SK-N-SH (cell line): ENCODE results near the gene DSCAML1. TPM values are rescaled to one million over a fixed set of nuclear protein-coding genes. Genes with fewer than 3 reads are reported as not detected.

Source experiments
- CTCF ChIA-PET: fragments of 300-600, 350-600 bp; formaldehyde crosslinking; extraction: SDS; loops from one replicate; lab custom pipeline; 2021; lab: Yijun Ruan, JAX
- POLR2A ChIA-PET: fragments of 350-600 bp; sonication (Branson Sonifier 250); formaldehyde crosslinking; extraction: SDS; loops from one replicate; lab custom pipeline; 2020; ENCODE audit warnings: antibody characterized with exemption, inconsistent platforms; lab: Yijun Ruan, JAX
- DNase-seq: peaks from one replicate; pipeline ENCODE4 v3.0.0; 2012
- H2AFZ ChIP-seq: fragments of 200-600 bp; sonication (generic); 2 replicates; pipeline ENCODE4 v1.8.1; 2016; ENCODE audit warnings: antibody characterized with exemption, mild to moderate bottlenecking, low read depth
- H3F3A ChIP-seq: fragments of 200-600 bp; sonication (generic); replicated peaks from 2 replicates; pipeline ENCODE3; 2016; ENCODE audit warnings: antibody characterized with exemption, mild to moderate bottlenecking; ENCODE audit not compliant: insufficient read depth
- H3K27ac ChIP-seq, 2 experiments: fragments of 200-500 bp in 1 of 2; fragments of 200-600 bp in 1 of 2; sonication (Bioruptor generic) in 1 of 2; sonication (generic), shearing (Covaris generic) in 1 of 2; 2 replicates each; pipeline versions ENCODE4 v1.5.1 to v1.6.1; 2014 to 2016; ENCODE audit warnings: low read depth in 2 of 2, inconsistent platforms in 1 of 2, low read length in 1 of 2, mild to moderate bottlenecking in 1 of 2, mixed read lengths in 1 of 2
- H3K27me3 ChIP-seq: fragments of 200-600 bp; sonication (generic), shearing (Covaris generic); 2 replicates; pipeline ENCODE4 v1.6.1; 2016; ENCODE audit warnings: mixed run types; ENCODE audit not compliant: insufficient read depth
- H3K36me3 ChIP-seq, 2 experiments: fragments of 200-500 bp in 1 of 2; fragments of 200-600 bp in 1 of 2; sonication (Bioruptor generic) in 1 of 2; sonication (generic) in 1 of 2; replicated peaks in 1 of 2; 2 replicates each; pipeline versions ENCODE3 to v1.5.1; 2014 to 2016; ENCODE audit warnings: low read length in 1 of 2, mild to moderate bottlenecking in 1 of 2; ENCODE audit not compliant: insufficient read depth in 2 of 2, control insufficient read depth in 1 of 2
- H3K4me1 ChIP-seq, 2 experiments: fragments of 200-500 bp in 1 of 2; fragments of 200-600 bp in 1 of 2; sonication (Bioruptor generic) in 1 of 2; sonication (generic), shearing (Covaris generic) in 1 of 2; 2 replicates each; pipeline versions ENCODE4 v1.5.1 to v1.6.1; 2014 to 2016; ENCODE audit warnings: low read depth in 1 of 2, low read length in 1 of 2, mixed run types in 1 of 2; ENCODE audit not compliant: insufficient read depth in 2 of 2, control insufficient read depth in 1 of 2
- H3K4me2 ChIP-seq: fragments of 200-600 bp; sonication (generic), shearing (Covaris generic); 2 replicates; pipeline ENCODE4 v1.6.1; 2017; ENCODE audit warnings: mixed run types
- H3K4me3 ChIP-seq, 2 experiments: fragments of 200-500 bp in 1 of 2; fragments of 200-600 bp in 1 of 2; sonication (Bioruptor generic) in 1 of 2; sonication (generic), shearing (Covaris generic) in 1 of 2; 2 replicates each; pipeline versions ENCODE4 v1.5.1 to v1.8.1; 2014 to 2016; ENCODE audit warnings: low read depth in 2 of 2, inconsistent platforms in 1 of 2, low read length in 1 of 2, mild to moderate bottlenecking in 1 of 2, mixed read lengths in 1 of 2, moderate library complexity in 1 of 2
- H3K79me2 ChIP-seq: fragments of 200-600 bp; sonication (generic); 2 replicates; pipeline ENCODE4 v1.8.1; 2017; ENCODE audit warnings: mild to moderate bottlenecking; ENCODE audit not compliant: insufficient read depth
- H3K9ac ChIP-seq: fragments of 200-600 bp; sonication (generic); 2 replicates; pipeline ENCODE4 v1.6.1; 2017; ENCODE audit warnings: mixed run types
- H3K9me2 ChIP-seq: fragments of 200-600 bp; sonication (generic); 2 replicates; pipeline ENCODE4 v1.6.1; 2017; ENCODE audit warnings: mixed run types
- H3K9me3 ChIP-seq: fragments of 200-600 bp; sonication (generic); 2 replicates; pipeline ENCODE4 v1.6.1; 2017; ENCODE audit warnings: mixed run types, mild to moderate bottlenecking, moderate library complexity
- H4K20me1 ChIP-seq: fragments of 200-600 bp; sonication (generic); 2 replicates; pipeline ENCODE4 v1.6.1; 2017; ENCODE audit warnings: mild to moderate bottlenecking, mixed run types; ENCODE audit not compliant: insufficient read depth
- EP300 ChIP-seq, 2 experiments: IDR thresholded peaks; 2 replicates each; pipeline versions ENCODE4 v1.4.0 to v1.6.1; 2012; ENCODE audit warnings: borderline replicate concordance in 1 of 2, low read depth in 1 of 2, low read length in 1 of 2
- GABPA ChIP-seq: IDR thresholded peaks from 2 replicates; pipeline ENCODE4 v1.4.0; 2012; ENCODE audit warnings: low read depth, mild to moderate bottlenecking
- GATA2 ChIP-seq: sonication (generic); formaldehyde crosslinking; IDR thresholded peaks from 2 replicates; pipeline ENCODE4 v1.5.0; 2020; ENCODE audit warnings: mild to moderate bottlenecking, missing genetic modification reagents
- JUND ChIP-seq: IDR thresholded peaks from 2 replicates; pipeline ENCODE4 v1.4.0; 2012
- NRF1 ChIP-seq: IDR thresholded peaks from 2 replicates; pipeline ENCODE4 v1.6.1; 2012; ENCODE audit warnings: low read depth, mild to moderate bottlenecking, low read length
- POLR2AphosphoS5 ChIP-seq: IDR thresholded peaks from 2 replicates; pipeline ENCODE4 v1.6.1; 2012; ENCODE audit warnings: low read depth, low read length
- REST ChIP-seq: IDR thresholded peaks from 2 replicates; pipeline ENCODE4 v1.6.1; 2012; ENCODE audit warnings: mild to moderate bottlenecking, low read depth, low read length, moderate library complexity
- TEAD4 ChIP-seq: IDR thresholded peaks from 2 replicates; pipeline ENCODE4 v1.4.0; 2012; ENCODE audit warnings: mild to moderate bottlenecking, borderline replicate concordance; ENCODE audit not compliant: insufficient read depth
- USF1 ChIP-seq: IDR thresholded peaks from 2 replicates; pipeline ENCODE4 v1.4.0; 2012; ENCODE audit warnings: low read depth, borderline replicate concordance
- ZBTB33 ChIP-seq: IDR thresholded peaks from 2 replicates; pipeline ENCODE4 v1.4.0; 2012; ENCODE audit warnings: low read depth, borderline replicate concordance
- WGBS: methylation state at CpG from one replicate; pipeline ENCODE4 v1.1.6; 2017; ENCODE audit warnings: low lambda C conversion rate; 5-methylcytosine and 5-hydroxymethylcytosine counted together
- polyA plus RNA-seq, 3 experiments: library from polyadenylated mRNA; depleted of rRNA; stranded (reverse); fragments of >200 nt; gene quantifications; 2 replicates each; pipeline ENCODE4 v1.2.3, GENCODE V29; 2012
- TF ChIP-seq, protein P1 (sequence below): fragments of 150-350 bp; IDR thresholded peaks from 2 replicates; pipeline ENCODE4 v1.6.1; 2017; ENCODE audit warnings: antibody characterized with exemption, low read length, low read depth, borderline replicate concordance
- TF ChIP-seq, protein P2 (sequence below): IDR thresholded peaks from 2 replicates; pipeline ENCODE4; 2012

The DSCAML1 gene
- polyA plus RNA-seq, 1 of the 3 experiments (the other 2 are of a cell fraction): not detected

DNA sequence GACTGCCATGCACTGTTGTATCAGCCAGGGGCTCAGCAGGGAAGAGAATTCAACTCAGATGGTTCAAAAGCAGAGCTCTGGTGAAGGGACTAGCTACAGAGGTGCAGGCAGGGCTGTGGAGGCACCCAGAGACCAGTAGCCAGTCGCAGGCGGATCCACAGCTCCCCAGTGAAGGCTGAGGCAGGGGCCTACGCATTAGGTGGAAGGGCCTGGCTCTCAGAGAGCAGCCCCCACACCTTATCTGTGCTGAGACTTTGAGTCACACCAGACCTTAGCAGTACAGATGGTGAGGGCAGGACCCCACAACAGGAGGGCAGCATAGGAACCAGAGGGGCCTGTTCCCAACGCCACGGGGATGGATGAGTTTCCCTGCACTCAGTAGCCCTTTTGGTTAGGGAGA, 189.6 kb downstream of the DSCAML1 start:
- 35% methylated on average over 5 of the region's 5 CpGs for WGBS
- POLR2A ChIA-PET: no interaction called here
- CTCF ChIA-PET: no interaction called here

GRCh38 chr11:117606790-117607189, 190.2 kb downstream of the DSCAML1 start:
- H4K20me1 ChIP-seq: no peaks in the 10 kb centered on the region
- H3K9me2 ChIP-seq: no peaks in the 10 kb centered on the region
- no peak overlapping the region for H3K27ac ChIP-seq
- no peaks in the 10 kb centered on the region for H3K27me3 ChIP-seq
- no peak for DNase-seq
- CTCF ChIA-PET: no interaction called here
- POLR2A ChIA-PET: no interaction called here
- H2AFZ ChIP-seq: no peak overlapping the region
- no peak overlapping the region for H3K9ac ChIP-seq
- no peaks in the 10 kb centered on the region for H3K9me3 ChIP-seq
- H3K79me2 ChIP-seq: no peaks in the 10 kb centered on the region
- WGBS: 45% methylated on average over 2 of the region's 5 CpGs
- no peaks in the 10 kb centered on the region for H3K36me3 ChIP-seq
- H3K4me1 ChIP-seq: peaks cover 0 to 11% of the 10 kb centered on the region in 2 experiments; a peak in 1 of 4 replicates
- H3K4me3 ChIP-seq: no peak overlapping the region
- no peak for TF ChIP-seq GABPA
- TF ChIP-seq TEAD4: no peak
- no peak for TF ChIP-seq POLR2AphosphoS5
- no peak for TF ChIP-seq JUND
- TF ChIP-seq USF1: no peak
- TF ChIP-seq NRF1: no peak
- TF ChIP-seq EP300 (IDR thresholded peaks at IDR 0.05; ENCODE audit: borderline replicate concordance in 1 of 2, low read depth in 1 of 2, low read length in 1 of 2): no peak
- TF ChIP-seq, protein P1, sequence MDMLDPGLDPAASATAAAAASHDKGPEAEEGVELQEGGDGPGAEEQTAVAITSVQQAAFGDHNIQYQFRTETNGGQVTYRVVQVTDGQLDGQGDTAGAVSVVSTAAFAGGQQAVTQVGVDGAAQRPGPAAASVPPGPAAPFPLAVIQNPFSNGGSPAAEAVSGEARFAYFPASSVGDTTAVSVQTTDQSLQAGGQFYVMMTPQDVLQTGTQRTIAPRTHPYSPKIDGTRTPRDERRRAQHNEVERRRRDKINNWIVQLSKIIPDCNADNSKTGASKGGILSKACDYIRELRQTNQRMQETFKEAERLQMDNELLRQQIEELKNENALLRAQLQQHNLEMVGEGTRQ: no peak
- no peak for TF ChIP-seq REST
- no peaks in the 10 kb centered on the region for H3F3A ChIP-seq
- no peak overlapping the region for H3K4me2 ChIP-seq

More for the DNA sequence above, 189.6 kb downstream of the DSCAML1 start:
- no peak for DNase-seq
- no peaks in the 10 kb centered on the region for H3F3A ChIP-seq
- H4K20me1 ChIP-seq: no peaks in the 10 kb centered on the region
- TF ChIP-seq, protein P2, sequence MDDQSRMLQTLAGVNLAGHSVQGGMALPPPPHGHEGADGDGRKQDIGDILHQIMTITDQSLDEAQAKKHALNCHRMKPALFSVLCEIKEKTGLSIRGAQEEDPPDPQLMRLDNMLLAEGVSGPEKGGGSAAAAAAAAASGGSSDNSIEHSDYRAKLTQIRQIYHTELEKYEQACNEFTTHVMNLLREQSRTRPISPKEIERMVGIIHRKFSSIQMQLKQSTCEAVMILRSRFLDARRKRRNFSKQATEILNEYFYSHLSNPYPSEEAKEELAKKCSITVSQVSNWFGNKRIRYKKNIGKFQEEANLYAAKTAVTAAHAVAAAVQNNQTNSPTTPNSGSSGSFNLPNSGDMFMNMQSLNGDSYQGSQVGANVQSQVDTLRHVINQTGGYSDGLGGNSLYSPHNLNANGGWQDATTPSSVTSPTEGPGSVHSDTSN: no peak
- TF ChIP-seq ZBTB33: no peak
- peak; percentile 27; the same call in 1 of the 2 replicates for TF ChIP-seq GATA2
- no peaks in the 10 kb centered on the region for H3K36me3 ChIP-seq
- H3K9me3 ChIP-seq: no peaks in the 10 kb centered on the region
- H3K9ac ChIP-seq: no peak overlapping the region
- H3K27me3 ChIP-seq: no peaks in the 10 kb centered on the region
- H3K4me2 ChIP-seq: no peak overlapping the region
- no peak overlapping the region for H3K27ac ChIP-seq
- H3K9me2 ChIP-seq: no peaks in the 10 kb centered on the region
- H2AFZ ChIP-seq: no peak overlapping the region
- peaks cover 0 to 11% of the 10 kb centered on the region in 2 experiments; a peak in 1 of 4 replicates for H3K4me1 ChIP-seq
- H3K4me3 ChIP-seq: no peak overlapping the region
- H3K79me2 ChIP-seq: no peaks in the 10 kb centered on the region
